OCI-LY3 (cell line): Measurements from ENCODE around the gene NRG3.

ENCODE experiments used
- H2AFZ ChIP-seq: fragments of 200-600, 300-600 bp; shearing (Covaris generic); 2 replicates; pipeline ENCODE4 v1.6.0; 2014; ENCODE audit warnings: antibody characterized with exemption, low read depth, low read length
- H3K27ac ChIP-seq: fragments of 200-600, 300-600 bp; sonication (generic); 2 replicates; pipeline ENCODE4 v1.5.1; 2014; ENCODE audit warnings: mild to moderate bottlenecking, low read length, moderate library complexity, mixed read lengths
- H3K27me3 ChIP-seq: fragments of 200-600, 300-600 bp; sonication (generic); 2 replicates; pipeline ENCODE4 v1.6.1; 2014; ENCODE audit warnings: low read depth, low read length, mixed read lengths
- H3K36me3 ChIP-seq: fragments of 200-600, 300-600 bp; sonication (generic); replicated peaks from 2 replicates; pipeline ENCODE3; 2014; ENCODE audit warnings: low read depth, low read length, mixed read lengths
- H3K4me1 ChIP-seq: fragments of 300-600, 200-600 bp; sonication (generic); 2 replicates; pipeline ENCODE4 v1.6.1; 2014; ENCODE audit warnings: low read length, mixed read lengths
- H3K4me2 ChIP-seq: fragments of 200-600, 300-600 bp; sonication (generic); 2 replicates; pipeline ENCODE4 v1.6.1; 2014; ENCODE audit warnings: low read length, mixed read lengths
- H3K4me3 ChIP-seq: fragments of 300-600, 200-600 bp; sonication (generic); 2 replicates; pipeline ENCODE4 v1.5.1; 2014; ENCODE audit warnings: antibody characterized with exemption, mild to moderate bottlenecking, low read length, moderate library complexity
- H3K79me2 ChIP-seq: fragments of 300-600, 200-600 bp; shearing (Covaris generic); 2 replicates; pipeline ENCODE4 v1.6.1; 2014; ENCODE audit warnings: mild to moderate bottlenecking, low read length, mixed read lengths
- H3K9ac ChIP-seq: fragments of 300-600, 200-600 bp; shearing (Covaris generic); 2 replicates; pipeline ENCODE4 v1.6.0; 2014; ENCODE audit warnings: mild to moderate bottlenecking, low read length, moderate library complexity
- H3K9me3 ChIP-seq: fragments of 200-600, 300-600 bp; shearing (Covaris generic); 2 replicates; pipeline ENCODE4 v1.6.1; 2014; ENCODE audit warnings: low read length, mixed read lengths; ENCODE audit not compliant: insufficient read depth
- H4K20me1 ChIP-seq: fragments of 200-600, 300-600 bp; sonication (generic); 2 replicates; pipeline ENCODE4 v1.6.1; 2016; ENCODE audit warnings: low read length, mixed read lengths; ENCODE audit not compliant: insufficient read depth
- EZH2phosphoT487 ChIP-seq: fragments of 200-600 bp; shearing (Covaris generic); IDR thresholded peaks from 2 replicates; pipeline ENCODE4 v1.6.1; 2018; ENCODE audit warnings: antibody characterized with exemption, mixed run types, low read depth
- TF ChIP-seq, protein P1 (sequence below): fragments of 200-600, 300-600 bp; sonication (generic); IDR thresholded peaks from 2 replicates; pipeline ENCODE4 v1.5.1; 2014; ENCODE audit warnings: antibody characterized with exemption, low read length, low read depth

NRG3 gene

DNA sequence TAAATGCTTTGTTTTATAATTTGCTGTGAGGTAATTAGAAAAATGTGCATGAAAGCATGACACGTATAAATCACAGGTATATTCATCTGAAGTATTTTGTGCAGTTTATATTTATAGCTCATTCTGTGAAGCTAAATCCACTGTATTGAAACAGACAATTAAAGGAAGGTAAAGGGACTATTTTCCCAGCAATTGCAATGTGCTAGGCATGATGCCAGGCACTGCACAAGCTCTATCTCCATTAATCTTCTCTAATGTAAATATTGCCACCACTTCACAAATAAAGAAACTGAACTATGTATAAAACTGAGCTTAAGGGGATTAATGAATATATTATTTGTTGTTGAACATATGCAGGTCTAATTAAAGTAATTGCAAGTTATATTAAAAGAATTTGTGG is 1012.5 kb downstream of the NRG3 start:
- Histone ChIP-seq H3K27me3 (no peaks in the 10 kb centered on the region), H3K4me1 (no peaks in the 10 kb centered on the region), H3K9ac (no peak overlapping the region), H2AFZ (no peak overlapping the region), H3K4me2 (no peak overlapping the region), H3K79me2 (no peaks in the 10 kb centered on the region), H3K9me3 (no peaks in the 10 kb centered on the region), H4K20me1 (no peaks in the 10 kb centered on the region), H3K27ac (no peak overlapping the region), H3K36me3 (no peaks in the 10 kb centered on the region), H3K4me3 (no peak overlapping the region)
- no peak for TF ChIP-seq EZH2phosphoT487
- TF ChIP-seq, protein P1, sequence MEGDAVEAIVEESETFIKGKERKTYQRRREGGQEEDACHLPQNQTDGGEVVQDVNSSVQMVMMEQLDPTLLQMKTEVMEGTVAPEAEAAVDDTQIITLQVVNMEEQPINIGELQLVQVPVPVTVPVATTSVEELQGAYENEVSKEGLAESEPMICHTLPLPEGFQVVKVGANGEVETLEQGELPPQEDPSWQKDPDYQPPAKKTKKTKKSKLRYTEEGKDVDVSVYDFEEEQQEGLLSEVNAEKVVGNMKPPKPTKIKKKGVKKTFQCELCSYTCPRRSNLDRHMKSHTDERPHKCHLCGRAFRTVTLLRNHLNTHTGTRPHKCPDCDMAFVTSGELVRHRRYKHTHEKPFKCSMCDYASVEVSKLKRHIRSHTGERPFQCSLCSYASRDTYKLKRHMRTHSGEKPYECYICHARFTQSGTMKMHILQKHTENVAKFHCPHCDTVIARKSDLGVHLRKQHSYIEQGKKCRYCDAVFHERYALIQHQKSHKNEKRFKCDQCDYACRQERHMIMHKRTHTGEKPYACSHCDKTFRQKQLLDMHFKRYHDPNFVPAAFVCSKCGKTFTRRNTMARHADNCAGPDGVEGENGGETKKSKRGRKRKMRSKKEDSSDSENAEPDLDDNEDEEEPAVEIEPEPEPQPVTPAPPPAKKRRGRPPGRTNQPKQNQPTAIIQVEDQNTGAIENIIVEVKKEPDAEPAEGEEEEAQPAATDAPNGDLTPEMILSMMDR = no peak

DNA sequence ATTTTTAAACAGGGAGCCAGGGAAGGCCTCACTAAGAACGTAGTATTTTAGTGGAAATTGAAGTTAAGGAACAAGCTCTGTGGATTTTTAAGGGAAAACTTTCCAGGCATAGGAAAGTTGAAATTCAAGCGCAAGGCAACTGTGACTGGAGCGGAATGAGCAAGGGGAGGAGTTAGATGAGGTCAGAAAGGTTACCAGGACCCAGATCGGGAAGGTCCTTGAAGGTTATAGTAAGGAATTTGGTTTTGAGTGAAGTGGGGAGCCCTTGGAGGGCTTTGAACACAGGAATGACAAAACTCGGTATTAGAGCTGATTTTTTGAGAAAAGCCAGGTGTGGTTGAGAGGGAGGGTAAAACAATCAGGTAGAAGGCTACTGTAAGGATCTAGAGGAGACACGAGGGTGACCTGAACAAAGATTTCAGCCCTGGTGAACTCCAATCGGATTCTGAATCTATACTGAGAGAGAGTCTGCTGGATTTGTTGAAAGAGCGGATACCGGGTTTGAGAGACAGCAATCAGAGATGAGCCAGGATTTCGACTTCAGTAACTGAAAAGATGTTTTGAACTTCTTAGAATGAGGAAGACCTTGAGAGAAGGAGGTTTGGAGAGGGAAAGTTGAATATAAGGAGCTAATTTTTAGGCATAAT is 1013.9 kb downstream of the NRG3 start:
- Histone ChIP-seq H3K27me3 (no peaks in the 10 kb centered on the region), H3K4me1 (no peaks in the 10 kb centered on the region), H3K4me3 (no peak overlapping the region), H3K9ac (no peak overlapping the region), H3K36me3 (no peaks in the 10 kb centered on the region), H4K20me1 (no peaks in the 10 kb centered on the region), H3K4me2 (no peak overlapping the region), H3K79me2 (no peaks in the 10 kb centered on the region), H3K9me3 (no peaks in the 10 kb centered on the region), H2AFZ (no peak overlapping the region), H3K27ac (no peak overlapping the region)
- TF ChIP-seq, protein P1 = no peak
- no peak for TF ChIP-seq EZH2phosphoT487

DNA sequence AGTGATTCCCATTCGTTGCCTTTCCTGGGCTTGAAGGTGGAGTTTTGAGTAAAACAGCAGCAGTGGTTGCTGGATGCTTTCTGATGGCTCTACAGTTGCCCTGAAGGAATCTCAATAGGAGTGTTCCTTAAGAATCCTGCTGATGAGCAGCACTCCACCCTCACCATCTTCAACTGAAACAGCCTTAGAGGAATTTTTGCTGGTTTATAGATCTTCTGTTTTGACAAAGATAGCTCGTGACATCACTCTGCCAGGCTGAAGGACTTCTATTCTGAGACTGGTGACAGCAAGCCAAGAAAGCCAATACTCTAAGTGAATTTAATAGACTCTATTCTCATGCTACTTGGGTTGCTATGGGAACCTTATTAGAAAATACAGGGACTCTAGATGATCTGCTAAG is 1014.7 kb downstream of the NRG3 start:
- Histone ChIP-seq H3K27me3 (no peaks in the 10 kb centered on the region), H3K9me3 (no peaks in the 10 kb centered on the region), H3K27ac (no peak overlapping the region), H2AFZ (no peak overlapping the region), H3K4me3 (no peak overlapping the region), H3K4me2 (no peak overlapping the region), H3K9ac (no peak overlapping the region), H4K20me1 (no peaks in the 10 kb centered on the region), H3K4me1 (no peaks in the 10 kb centered on the region), H3K36me3 (no peaks in the 10 kb centered on the region), H3K79me2 (no peaks in the 10 kb centered on the region)
- TF ChIP-seq, protein P1 = no peak
- no peak for TF ChIP-seq EZH2phosphoT487

DNA sequence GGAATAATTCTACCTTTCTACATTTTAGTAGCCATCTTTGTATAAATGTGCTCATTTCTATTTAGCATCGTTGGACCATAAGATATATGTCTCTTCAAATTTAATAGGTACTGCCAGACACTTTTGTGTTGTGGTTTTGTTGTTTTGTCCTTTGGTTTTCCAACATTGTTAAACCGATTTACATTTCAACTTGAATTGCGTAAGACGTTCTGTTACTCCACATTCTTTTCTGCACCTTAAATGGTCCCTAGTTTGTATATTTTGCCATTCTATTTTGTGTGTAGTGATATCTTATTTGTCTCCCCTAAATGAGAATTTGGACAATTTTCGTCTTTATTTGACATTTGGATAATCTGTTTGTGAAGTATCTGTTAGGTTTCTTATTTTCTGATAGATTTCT is 1015.6 kb downstream of the NRG3 start:
- no peak overlapping the region for H3K27ac ChIP-seq
- no peak overlapping the region for H3K4me2 ChIP-seq
- TF ChIP-seq, protein P1 = no peak
- no peak for TF ChIP-seq EZH2phosphoT487
- no peaks in the 10 kb centered on the region for H3K4me1 ChIP-seq
- H3K27me3 ChIP-seq = no peaks in the 10 kb centered on the region
- H2AFZ ChIP-seq = no peak overlapping the region
- H3K9ac ChIP-seq = no peak overlapping the region
- H3K36me3 ChIP-seq = no peaks in the 10 kb centered on the region
- no peaks in the 10 kb centered on the region for H3K79me2 ChIP-seq
- no peaks in the 10 kb centered on the region for H3K9me3 ChIP-seq
- H4K20me1 ChIP-seq = no peaks in the 10 kb centered on the region
- no peak overlapping the region for H3K4me3 ChIP-seq
